SHP77 treated with DMSO at 0.1 percent for 48 hours (cell line): ENCODE measurements around the gene SLC7A9.
A peak's percentile ranks its signal among the peaks of the same experiment; 100 is the strongest.
"Not testable (repeated sequence)": the region's sequence is repeated elsewhere in the genome, so short reads cannot be mapped to it uniquely, and the experiment has no call there.

Source experiments
- DNase-seq: peaks from one replicate; lab custom pipeline; 2025; lab: John Stamatoyannopoulos, UW

The SLC7A9 gene

DNA sequence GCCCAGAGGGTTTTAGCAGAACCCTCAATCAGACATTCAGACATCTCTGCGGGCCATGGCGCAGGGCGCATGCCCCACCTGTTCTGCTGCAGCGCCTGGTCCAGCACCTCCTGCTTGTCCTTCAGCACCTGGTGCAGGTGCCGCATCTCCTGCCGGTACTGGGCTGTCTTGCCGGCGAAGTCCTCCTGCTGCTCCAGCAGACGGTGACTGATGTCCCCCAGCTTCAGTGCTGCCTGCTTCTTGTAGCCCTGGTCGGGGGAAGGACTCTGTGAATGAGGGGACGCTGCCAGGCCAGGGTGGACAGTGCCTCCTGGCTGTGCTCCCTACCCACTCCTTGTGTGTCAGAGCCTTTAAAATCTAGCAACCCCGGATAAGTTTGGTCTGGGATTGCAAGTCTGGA, 12.2 kb upstream of the SLC7A9 start:
- DNase-seq: no peak

DNA sequence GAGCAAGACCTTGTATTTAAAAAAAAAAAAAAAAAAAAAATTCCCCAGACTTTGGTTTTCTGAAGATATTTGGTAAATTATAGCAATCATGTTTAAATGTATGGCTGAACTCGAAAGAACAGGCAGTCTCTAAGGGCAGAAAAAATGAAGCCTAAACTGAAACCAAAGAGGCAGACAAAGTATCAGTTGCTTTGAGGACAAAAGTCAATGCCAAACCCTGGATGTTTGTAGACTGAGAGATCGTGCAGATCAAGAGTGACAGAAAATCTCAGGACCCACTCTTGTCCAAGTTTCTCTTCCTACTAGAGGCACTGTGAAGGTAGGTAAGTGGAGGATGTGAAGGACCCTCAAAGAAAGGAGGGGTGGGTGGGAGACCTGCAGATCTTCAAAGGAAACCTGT, 11.1 kb upstream of the SLC7A9 start:
- no peak for DNase-seq

DNA sequence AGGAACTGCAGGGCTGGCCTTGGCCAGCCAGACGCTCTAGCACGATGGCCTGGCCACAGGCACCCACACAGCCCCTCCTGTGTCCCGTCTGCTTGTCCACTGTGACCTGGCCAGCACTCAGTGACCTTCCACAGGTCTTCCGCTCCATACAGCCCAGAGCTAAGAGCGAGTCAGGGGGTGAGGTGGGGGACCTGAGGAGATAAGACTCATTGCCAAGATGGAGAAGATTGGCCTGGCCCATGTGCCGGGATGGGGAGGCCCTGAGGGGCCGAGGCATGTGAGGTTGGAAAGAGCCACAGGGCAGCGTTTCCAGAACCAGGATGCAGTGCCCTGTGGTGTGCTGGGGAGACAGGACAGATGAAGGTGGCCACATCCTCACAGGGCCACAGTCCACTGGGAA, 10.2 kb upstream of the SLC7A9 start:
- DNase-seq: no peak

DNA sequence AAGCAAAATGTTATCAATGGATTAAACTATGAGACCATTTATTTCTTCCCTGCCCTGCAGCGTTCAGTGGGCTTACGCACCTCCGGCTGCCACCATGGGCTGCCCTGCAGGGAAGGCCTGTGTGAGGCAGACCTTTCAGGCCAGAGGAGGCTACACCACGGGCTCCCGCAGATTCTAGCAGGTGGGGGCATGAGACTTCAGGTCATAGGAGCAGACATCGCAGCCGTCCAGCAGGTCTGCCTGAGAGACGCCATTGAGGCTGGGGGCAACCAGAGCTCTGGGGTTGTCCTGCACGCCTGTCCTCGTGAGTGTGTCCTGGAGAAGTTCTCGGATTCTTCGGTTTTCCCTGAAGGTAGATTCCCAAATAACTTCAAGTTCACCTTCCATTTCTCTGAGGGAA, 9.4 kb upstream of the SLC7A9 start:
- no peak for DNase-seq

DNA sequence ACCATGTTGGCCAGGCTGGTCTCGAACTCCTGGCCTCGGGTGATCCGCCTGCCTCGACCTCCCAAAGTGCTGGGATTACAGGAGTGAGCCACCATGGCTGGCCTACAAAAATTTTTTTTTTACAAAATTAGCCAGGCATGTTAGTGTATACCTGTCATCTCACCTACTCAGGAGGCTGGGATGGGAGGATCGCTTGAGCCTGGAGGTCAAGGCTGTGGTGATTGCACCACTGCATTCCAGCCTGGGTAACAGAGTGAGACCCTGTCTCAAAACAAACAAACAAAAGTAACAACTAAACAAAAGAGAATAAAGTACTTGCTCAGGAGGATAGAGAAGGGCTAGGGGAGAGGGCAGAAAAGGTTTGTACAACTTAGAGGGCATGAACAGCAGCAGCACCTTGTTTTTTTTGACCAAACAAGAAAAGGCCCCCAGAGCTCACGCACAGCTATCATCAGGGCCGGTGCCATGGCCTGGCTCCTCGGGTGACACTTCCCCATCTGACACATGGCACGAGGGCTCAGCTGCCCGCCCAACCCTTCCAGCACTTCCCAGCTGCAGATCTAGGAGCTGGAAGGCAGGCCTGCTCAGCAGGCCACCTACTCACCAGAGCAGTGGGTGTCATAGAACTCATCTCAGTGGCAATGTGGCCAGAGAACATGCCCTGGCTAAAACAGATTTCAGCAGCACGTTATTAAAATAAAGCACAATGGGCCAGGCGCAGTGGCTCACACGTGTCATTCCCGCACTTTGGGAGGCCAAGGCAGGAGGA, 8.6 kb upstream of the SLC7A9 start:
- no peak for DNase-seq

DNA sequence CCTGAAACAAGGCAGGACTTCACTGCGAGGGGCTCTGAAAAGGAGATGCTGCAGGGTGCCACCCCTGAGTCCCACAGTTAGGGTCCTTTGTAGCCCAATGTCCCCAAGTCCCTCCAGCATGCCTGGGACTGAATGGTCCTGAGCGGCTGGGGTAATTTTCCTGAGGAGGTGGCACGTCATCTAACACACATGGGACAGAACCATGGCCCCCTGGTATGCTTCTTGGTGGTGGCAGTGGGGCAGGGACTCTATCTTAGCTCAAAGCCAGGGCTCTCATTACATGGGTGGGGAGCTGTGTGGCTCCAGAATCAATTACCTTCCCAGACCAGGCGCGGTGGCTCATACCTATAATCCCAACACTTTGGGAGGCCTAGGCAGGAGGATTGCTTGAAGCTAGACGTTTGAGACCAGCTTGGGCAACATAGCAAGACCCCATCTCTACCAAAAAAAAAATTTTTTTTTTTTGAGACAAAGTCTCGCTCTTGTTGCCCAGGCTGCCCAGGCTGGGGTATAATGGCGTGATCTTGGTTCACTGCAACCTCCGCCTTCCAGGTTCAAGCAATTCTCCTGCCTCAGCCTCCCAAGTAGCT, 7.9 kb upstream of the SLC7A9 start:
- DNase-seq: no peak

DNA sequence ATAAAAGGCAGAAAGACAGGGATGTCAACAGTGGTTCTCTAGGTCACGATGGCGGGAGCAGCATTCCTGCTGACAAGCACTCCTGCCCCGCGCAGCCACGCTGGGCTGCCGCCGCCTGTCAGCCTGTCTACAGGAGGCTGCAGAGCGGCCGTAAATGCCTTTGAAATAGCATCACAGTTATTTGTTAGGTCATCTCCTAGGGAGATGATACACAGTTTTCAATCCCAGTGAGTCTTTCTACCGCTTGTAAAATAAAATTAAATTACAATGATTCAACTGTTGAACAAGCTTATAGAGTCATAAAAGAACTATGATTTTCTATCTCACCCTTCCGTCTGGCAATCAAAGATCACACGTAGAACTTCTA, 7.3 kb upstream of the SLC7A9 start:
- DNase-seq: no peak

DNA sequence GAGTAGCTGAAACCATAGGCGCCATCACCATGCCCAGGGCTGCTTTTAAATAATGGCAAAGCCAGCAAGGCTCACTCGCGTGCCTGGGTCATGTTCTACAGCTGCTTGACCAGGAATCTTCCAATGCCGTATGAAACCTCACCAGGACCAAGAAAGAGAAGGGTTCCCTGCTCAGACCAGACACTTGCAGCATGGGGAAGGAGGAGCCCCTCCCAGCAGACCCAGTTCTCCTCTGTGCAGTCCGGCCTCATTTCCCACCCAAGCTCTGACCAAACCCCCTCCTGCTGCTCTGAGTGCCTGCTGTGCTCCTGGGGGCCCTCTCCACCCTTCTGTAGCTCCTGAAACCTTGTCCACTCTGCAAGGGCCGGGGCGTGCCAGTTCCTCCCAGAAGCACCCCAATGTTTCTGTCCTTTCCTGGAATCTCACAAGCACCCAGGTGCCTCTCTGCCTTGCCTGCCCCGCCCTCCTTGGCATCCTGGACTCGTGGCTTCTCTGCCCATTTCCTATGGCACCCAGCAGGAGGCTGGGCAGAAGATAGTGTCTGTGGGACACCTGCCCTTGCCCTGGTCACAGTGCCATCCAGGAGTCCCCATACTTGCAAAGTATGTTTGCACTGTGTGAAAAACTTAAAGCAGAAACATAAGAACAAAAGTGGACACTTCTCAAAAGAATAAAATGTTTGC, 6.8 kb upstream of the SLC7A9 start:
- no peak for DNase-seq

DNA sequence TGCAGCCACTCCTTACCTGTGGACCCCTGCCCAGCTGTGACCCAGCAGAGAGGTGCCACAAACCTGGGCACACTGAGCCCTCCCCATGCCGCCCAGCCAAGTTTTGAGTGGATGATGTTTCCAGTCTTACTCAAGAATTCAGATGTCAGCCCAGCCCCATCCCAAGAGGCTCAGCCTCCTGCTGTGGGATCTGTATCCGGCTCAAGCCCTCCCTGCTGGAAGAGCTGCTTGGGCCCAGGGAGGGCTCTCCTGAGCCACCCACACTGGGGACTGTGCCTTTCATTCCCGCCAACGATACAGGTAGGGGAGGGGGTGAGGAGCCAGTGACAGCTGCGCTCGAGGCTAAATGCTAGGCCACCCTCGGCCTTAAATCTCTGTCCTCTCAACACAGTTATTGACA, 5.9 kb upstream of the SLC7A9 start:
- no peak for DNase-seq

DNA sequence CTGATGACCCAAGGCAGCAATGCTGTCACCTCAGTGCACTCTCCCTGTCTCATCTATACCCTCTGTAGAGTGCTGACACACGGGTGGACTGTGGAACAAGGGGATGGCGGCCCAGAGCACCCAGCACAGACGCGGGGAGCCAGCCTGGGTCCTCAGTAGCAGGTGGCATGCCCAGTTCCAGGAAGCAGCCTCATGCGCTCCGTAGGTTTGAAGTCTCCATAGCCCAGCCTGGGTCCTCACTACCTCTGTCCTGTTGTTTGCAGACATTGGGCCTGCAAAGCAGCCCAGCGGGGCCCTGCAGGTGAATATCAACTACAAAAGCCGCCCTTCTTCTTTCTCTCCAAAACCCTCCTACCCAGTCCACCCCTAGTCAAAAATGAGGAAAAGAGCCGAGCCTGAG, 5.0 kb upstream of the SLC7A9 start:
- DNase-seq: no peak

DNA sequence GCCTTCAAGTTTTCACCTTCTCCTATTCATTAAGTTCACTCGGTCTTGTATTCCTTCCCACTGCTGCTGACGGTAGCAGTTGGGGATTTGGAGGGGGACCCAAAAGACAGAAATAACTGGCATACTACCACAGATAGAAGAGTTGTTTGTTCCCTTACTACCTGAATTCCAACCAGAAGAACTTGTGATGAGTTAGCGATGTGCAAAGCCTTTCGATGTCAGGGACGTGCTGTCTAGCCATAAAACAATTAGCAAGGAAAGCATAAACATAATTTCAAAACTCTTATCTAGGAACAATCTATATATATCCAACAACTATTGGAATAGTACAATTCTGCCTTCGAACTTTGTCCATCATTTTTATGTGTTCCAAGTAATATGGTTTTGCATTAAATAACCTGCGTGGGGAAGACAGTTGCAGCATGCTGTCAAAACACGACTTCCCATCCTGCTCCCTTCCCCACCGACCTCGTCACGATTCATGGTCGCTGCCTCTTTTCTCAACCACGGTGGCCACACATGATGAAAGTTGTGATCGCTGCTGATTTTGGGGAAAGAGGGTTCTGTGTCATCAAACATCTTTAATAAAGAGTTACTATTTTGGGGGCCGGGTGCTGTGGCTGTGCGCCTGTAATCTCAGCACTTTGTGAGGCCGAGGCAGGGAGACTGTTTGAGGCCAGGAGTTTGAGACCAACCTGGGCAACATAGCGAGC, 3.8 kb upstream of the SLC7A9 start:
- no peak for DNase-seq

DNA sequence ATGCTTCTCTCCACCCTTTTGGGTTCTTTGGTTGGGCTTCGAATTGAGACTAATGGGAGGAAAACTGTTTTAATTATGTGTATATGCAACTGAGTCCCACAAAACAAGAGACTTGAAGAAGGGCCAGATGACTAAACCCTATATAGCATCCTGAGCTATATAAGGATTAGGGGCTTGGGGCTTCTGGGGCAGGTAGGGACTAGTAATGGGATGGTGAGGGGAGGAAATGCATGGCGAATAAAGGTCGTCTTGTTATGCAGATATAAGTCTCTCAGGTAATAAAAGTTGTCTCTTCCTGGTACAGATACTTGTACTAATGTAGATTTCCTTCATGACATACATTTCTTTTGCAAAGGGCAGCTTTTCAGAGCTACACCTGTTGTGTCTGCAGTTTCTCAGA, 2.8 kb upstream of the SLC7A9 start:
- DNase-seq: no peak

DNA sequence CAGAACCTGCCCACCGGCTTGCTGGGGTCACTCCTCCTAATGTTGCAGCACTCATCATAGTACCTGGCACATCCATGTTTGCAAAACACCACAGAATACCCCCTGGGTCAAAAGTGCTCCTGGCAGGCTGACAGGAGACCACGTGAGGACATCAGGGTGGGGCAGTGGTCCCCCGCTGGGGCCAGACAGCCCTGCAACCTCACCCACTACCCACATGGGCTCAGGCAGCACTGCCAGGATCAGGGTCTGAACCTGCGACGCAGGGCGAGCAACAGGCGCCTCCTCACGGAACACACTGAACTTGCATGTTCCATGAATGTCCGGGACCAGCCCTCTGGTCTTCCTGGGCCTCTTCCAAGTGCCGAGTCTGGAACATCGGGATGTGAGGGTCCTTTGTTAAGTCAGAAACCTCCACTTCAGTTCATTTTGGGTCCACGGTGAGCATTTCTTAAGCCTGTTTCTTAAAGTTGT, 1.4 kb upstream of the SLC7A9 start:
- DNase-seq: no peak

DNA sequence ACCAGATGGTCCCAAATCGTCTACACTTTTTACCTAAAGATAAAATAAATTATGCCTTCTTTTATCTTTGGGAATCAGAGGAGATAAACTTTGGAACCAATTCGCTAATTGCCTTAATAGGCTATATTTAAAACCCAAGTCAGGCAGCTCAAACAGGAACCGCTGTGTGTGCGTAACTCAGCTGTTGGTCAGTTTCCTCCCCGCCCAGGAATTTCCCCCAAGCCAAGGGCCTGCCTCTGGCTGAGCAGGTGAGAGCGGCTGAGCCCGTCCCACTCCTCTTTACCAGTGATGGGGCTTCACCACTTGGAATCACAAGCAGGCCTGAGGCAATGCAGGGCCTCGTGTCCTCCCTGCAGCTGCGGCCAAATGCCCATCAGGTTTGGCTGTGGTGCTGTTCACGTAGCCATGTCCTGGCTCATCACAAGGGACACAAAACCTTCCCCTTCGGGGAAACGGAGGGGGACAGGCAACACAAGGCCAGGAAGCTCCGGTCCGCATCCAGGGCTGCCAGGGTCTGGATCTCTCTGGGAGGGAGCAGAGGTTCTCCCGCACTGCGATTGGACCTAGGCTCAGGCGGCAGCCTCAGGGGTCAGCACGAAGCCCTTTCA, 503 bp upstream of the SLC7A9 start:
- no peak for DNase-seq

DNA sequence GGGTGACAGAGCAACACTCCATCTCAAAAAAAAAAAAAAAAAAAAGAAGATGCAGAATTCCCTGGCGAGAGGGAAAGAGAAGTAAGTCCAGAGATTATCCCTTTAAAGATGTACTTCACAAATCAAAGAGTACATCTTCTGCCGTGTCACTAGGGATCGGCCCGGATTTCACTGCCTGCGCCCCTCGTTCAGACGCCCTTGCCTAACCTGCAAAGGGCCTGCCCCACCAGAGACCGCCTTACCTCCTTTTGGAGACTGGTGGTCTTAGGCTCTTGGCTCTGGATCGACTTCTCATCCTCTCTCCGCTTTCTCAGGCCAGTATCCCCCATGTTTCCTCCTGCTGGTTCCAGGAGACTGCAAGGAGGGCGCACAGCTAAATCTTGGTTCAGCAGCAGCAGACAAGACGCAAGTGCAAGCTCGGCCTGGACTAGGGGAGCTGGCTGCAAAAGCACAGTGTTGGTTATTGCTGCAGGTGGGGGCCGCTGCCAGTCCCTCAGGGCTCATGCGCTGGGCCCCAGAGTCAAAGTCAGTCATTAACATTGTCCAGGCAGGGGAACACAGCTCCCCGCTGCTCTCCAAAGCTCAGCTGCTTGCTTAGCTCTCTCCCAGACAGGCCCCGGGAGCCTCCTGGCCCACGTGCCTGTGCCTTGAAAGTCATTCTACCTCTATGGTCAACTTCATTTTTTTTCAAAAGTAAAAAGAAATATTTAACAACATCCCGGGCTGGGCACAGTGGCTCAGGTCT, 1.2 kb downstream of the SLC7A9 start:
- no peak for DNase-seq

DNA sequence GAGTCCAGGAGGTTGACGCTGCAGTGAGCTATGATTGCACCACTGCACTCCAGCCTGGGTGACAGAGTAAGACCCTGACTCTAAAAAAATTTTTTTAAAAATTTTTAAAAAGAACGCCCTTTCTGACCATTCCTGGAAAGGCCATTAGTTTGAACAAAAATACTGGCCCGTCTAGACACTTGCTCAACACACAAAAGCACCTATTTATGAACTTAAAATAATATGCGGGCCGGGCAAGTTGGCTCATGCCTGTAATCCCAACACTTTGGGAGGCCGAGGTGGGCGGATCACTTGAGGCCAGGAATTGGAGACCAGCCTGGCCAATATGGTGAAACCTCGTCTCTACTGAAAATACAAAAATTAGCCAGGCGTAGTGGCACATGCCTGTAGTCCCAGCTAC, 2.1 kb downstream of the SLC7A9 start:
- not testable (repeated sequence) for DNase-seq

DNA sequence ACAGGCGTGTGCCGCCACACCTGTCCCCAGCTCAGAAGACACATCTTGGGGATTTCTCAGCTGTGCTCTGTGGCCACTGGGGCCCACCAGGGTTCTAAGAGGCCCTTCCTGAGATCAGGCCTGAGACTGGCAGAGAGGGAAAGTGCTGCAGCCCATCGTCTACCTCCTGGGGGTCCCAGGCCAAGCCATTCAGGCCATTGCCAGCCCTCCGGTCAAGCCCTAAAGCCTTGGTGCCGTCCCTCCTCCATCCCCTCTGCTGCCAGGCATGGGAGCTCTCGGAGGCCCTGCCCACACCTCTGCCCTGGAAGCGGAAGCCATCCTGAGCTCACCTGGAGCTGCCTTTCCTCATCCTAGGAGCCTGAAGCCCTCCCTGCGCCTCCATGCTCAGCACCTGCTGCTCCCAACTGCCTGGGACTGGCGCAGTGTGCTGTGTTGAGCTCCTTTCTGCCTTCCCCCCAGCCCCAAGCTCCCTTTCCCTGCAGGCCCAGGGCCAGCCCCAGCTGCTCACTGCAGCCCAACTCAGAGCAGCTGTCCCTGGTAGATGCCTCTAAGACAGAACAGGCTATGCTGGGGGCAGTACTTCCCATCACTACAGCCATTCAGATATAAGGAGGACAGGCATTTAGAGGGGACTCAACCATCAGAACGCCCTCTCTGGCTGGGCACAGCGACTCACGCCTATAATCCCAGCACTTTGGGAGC, 2.9 kb downstream of the SLC7A9 start:
- DNase-seq: peak; percentile 18

DNA sequence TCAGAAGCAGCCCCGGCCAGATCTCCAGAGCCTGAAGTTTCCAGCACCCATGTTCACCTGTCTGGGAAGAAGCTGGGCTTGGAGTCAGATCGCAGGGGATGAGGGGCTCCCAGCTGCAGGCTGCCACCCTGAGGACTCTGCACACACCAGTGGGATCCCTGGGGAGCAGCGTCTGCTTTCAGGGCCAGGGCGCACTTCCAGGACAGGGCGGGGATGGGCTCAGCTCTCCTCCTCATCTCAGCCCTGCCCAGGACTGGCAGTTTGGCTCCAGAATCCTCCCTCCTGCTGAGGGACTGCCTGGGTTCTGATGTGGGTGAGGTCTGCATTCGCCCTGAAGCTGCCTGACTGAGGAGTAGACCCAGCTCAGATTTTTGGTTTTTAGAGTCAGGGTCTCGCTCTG, 3.5 kb downstream of the SLC7A9 start:
- no peak for DNase-seq

DNA sequence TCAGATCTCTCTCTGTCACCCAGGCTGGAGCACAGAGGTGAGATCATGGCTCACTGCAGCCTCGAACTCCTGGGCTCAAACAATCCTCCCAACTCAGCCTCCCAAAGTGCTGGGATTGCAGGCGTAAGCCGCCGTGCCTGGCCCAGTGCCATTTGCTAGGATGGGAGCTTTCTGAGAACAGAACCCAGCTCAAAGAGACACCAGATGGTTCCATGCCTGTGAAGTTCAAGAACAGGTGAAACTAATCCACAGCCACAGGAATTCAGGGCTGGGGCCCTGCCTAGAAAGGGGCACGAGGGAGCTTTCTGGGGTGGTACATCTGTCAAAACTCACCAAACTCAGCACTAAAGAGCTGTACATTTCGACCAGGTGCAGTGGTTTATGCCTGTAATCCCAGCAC, 4.2 kb downstream of the SLC7A9 start:
- no peak for DNase-seq

DNA sequence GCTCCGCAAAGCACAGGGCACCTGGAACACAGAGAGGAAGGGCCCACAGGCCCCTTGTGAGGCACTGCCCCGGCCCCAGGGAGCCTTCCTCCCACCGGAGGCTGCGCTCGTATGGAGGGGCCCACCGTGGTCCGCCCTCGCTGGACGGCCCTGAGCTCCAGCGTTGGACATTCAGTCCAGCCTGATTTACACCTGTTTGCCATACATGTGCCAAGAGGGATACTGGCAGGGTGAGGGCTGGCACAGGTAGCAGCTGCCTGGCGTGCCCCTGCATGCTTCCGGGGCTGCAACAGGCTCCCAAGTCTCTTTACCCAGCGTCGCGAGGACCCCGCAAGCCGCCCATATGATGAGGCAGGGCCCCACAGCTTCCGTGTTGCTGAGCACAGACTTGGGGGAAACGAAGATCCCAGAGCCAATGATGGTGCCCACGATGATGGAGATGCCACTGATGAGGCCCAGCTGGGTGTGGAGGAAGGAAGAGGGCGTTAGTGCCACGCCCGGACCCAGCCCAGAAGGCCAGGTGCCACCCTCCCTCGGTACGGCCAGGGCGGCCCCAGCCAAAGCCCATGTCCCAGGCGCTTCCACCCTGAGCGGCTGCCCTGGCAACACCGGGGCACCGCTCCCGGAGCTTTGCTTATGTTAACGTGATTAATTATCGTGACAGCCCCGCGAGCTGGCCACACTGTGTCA, 5.1 kb downstream of the SLC7A9 start:
- DNase-seq: no peak
